LNCAP (cell line): ENCODE measurements around the gene DNAJB13.

Experiments
- CTCF ChIP-seq: fragments of 450-650 bp; IDR thresholded peaks from 2 replicates; pipeline ENCODE4 v1.5.1; 2017; ENCODE audit warnings: mild to moderate bottlenecking

The DNAJB13 gene

GRCh38 chr11:73942010-73942409 lies 8.8 kb upstream of the DNAJB13 start:
- no peak for TF ChIP-seq CTCF

GRCh38 chr11:73944085-73944484 lies 6.7 kb upstream of the DNAJB13 start:
- no peak for TF ChIP-seq CTCF

- no peak for TF ChIP-seq CTCF
These were observed 5.9 kb upstream of the DNAJB13 start for GRCh38 chr11:73944901-73945300.

- no peak for TF ChIP-seq CTCF
These were observed 5.4 kb upstream of the DNAJB13 start for GRCh38 chr11:73945396-73945795.

- TF ChIP-seq CTCF, result no peak
These were observed 3.9 kb upstream of the DNAJB13 start for GRCh38 chr11:73946798-73947458.

GRCh38 chr11:73949246-73949645 lies 1.6 kb upstream of the DNAJB13 start:
- no peak for TF ChIP-seq CTCF

GRCh38 chr11:73949912-73950311 lies 914 bp upstream of the DNAJB13 start:
- TF ChIP-seq CTCF, result no peak

GRCh38 chr11:73951797-73952196 lies 971 bp downstream of the DNAJB13 start:
- TF ChIP-seq CTCF, result no peak
